DND-41 (cell line): ENCODE results near the gene RASL11B.

Experiments
- ATAC-seq: fragments of 200-7000 bp; cut with Tn5 transposase; 3 replicates; pipeline ENCODE4 v1.9.1; 2021; ENCODE audit warnings: low read depth; ENCODE audit not compliant: insufficient read depth
- DNase-seq: peaks from one replicate; pipeline ENCODE4 v3.0.0-alpha.2; 2020
- H2AFZ ChIP-seq: 2 replicates; pipeline ENCODE4 v1.6.0; 2012; ENCODE audit warnings: low read depth, low read length
- H3K27ac ChIP-seq: 2 replicates; pipeline ENCODE4 v1.5.1; 2012; ENCODE audit warnings: low read length, inconsistent platforms
- H3K27me3 ChIP-seq: fragments of 200-600 bp; sonication (generic); 2 replicates; pipeline ENCODE4 v1.6.0; 2012; ENCODE audit warnings: low read length, mild to moderate bottlenecking, inconsistent platforms; ENCODE audit not compliant: insufficient read depth, poor library complexity
- H3K36me3 ChIP-seq: 2 replicates; pipeline ENCODE4 v1.5.1; 2012; ENCODE audit warnings: low read length, inconsistent platforms; ENCODE audit not compliant: insufficient read depth
- H3K4me1 ChIP-seq: 2 replicates; pipeline ENCODE4 v1.5.1; 2012; ENCODE audit warnings: mild to moderate bottlenecking, low read length; ENCODE audit not compliant: insufficient read depth
- H3K4me2 ChIP-seq: 2 replicates; pipeline ENCODE4 v1.6.0; 2012; ENCODE audit warnings: mild to moderate bottlenecking, moderate library complexity, low read length, inconsistent platforms; ENCODE audit not compliant: insufficient read depth
- H3K4me3 ChIP-seq, 2 experiments: fragments of 200-600 bp in 1 of 2; shearing (Covaris generic) in 1 of 2; 2 replicates each; pipeline ENCODE4 v1.5.1; 2012 to 2016; ENCODE audit warnings: inconsistent platforms in 2 of 2, low read length in 2 of 2, mild to moderate bottlenecking in 2 of 2, low read depth in 1 of 2, moderate library complexity in 1 of 2
- H3K79me2 ChIP-seq: 2 replicates; pipeline ENCODE4 v1.6.0; 2012; ENCODE audit warnings: low read length, inconsistent platforms; ENCODE audit not compliant: insufficient read depth
- H3K9ac ChIP-seq: 2 replicates; pipeline ENCODE4 v1.6.0; 2012; ENCODE audit warnings: low read depth, mild to moderate bottlenecking, inconsistent platforms, low read length, moderate library complexity
- H3K9me3 ChIP-seq: 2 replicates; pipeline ENCODE4 v1.5.1; 2012; ENCODE audit warnings: low read length, moderate library complexity, mild to moderate bottlenecking, inconsistent platforms; ENCODE audit not compliant: insufficient read depth, severe bottlenecking
- H4K20me1 ChIP-seq: 2 replicates; pipeline ENCODE4 v1.6.0; 2012; ENCODE audit warnings: low read length; ENCODE audit not compliant: insufficient read depth
- EZH2 ChIP-seq: IDR thresholded peaks from 3 replicates; pipeline ENCODE4 v1.6.1; 2012; ENCODE audit warnings: borderline replicate concordance, low read depth, mild to moderate bottlenecking, moderate library complexity, low read length, inconsistent platforms; ENCODE audit not compliant: severe bottlenecking
- TF ChIP-seq, protein P1 (sequence below): IDR thresholded peaks from 2 replicates; pipeline ENCODE4 v1.5.1; 2012; ENCODE audit warnings: borderline replicate concordance, low read length, moderate library complexity, mild to moderate bottlenecking; ENCODE audit not compliant: poor library complexity, severe bottlenecking; ENCODE audit errors: extremely low read depth

RASL11B gene

GRCh38 chr4:52870225-52870624, 8.1 kb downstream of the RASL11B start:
- no peaks in the 10 kb centered on the region for H3K36me3 ChIP-seq
- ATAC-seq, result no peak
- no peak overlapping the region for H3K9ac ChIP-seq
- no peaks in the 10 kb centered on the region for H3K4me1 ChIP-seq
- no peaks in the 10 kb centered on the region for H3K27me3 ChIP-seq
- no peak overlapping the region for H2AFZ ChIP-seq
- no peak overlapping the region for H3K27ac ChIP-seq
- no peak for DNase-seq
- H4K20me1 ChIP-seq, result no peaks in the 10 kb centered on the region
- H3K4me2 ChIP-seq, result no peak overlapping the region
- TF ChIP-seq, protein P1, sequence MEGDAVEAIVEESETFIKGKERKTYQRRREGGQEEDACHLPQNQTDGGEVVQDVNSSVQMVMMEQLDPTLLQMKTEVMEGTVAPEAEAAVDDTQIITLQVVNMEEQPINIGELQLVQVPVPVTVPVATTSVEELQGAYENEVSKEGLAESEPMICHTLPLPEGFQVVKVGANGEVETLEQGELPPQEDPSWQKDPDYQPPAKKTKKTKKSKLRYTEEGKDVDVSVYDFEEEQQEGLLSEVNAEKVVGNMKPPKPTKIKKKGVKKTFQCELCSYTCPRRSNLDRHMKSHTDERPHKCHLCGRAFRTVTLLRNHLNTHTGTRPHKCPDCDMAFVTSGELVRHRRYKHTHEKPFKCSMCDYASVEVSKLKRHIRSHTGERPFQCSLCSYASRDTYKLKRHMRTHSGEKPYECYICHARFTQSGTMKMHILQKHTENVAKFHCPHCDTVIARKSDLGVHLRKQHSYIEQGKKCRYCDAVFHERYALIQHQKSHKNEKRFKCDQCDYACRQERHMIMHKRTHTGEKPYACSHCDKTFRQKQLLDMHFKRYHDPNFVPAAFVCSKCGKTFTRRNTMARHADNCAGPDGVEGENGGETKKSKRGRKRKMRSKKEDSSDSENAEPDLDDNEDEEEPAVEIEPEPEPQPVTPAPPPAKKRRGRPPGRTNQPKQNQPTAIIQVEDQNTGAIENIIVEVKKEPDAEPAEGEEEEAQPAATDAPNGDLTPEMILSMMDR, result no peak
- no peak for TF ChIP-seq EZH2
- no peaks in the 10 kb centered on the region for H3K79me2 ChIP-seq
- no peaks in the 10 kb centered on the region for H3K9me3 ChIP-seq
- H3K4me3 ChIP-seq, result no peak overlapping the region

DNA sequence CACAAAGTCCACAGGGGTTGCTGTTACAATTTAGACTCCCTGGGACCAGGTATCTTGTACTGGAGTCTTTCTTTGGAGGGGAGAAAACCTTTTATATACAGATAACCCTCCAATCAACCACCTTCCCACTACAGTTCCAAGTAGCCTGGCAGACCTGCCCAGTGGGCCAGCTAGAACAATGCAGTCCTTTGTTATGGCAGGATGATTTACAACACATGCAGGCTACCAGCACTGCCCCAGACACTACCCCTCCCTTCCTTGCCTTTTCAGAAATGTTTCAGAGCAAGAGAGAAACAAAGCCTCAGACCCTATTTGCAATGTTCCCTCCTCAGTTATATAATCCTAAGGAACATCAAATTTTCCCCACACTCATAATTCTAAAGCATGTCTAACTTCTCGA, 11.1 kb downstream of the RASL11B start:
- H3K36me3 ChIP-seq, result no peaks in the 10 kb centered on the region
- no peak overlapping the region for H3K4me3 ChIP-seq
- H3K27me3 ChIP-seq, result no peaks in the 10 kb centered on the region
- no peak for TF ChIP-seq EZH2
- TF ChIP-seq, protein P1, result no peak
- H3K79me2 ChIP-seq, result no peaks in the 10 kb centered on the region
- no peak overlapping the region for H3K27ac ChIP-seq
- H3K9ac ChIP-seq, result no peak overlapping the region
- no peak overlapping the region for H3K4me2 ChIP-seq
- DNase-seq (no peak), ATAC-seq (no peak)
- H2AFZ ChIP-seq, result no peak overlapping the region
- H4K20me1 ChIP-seq, result no peaks in the 10 kb centered on the region
- peaks cover 13% of the 10 kb centered on the region for H3K4me1 ChIP-seq
- H3K9me3 ChIP-seq, result no peaks in the 10 kb centered on the region

DNA sequence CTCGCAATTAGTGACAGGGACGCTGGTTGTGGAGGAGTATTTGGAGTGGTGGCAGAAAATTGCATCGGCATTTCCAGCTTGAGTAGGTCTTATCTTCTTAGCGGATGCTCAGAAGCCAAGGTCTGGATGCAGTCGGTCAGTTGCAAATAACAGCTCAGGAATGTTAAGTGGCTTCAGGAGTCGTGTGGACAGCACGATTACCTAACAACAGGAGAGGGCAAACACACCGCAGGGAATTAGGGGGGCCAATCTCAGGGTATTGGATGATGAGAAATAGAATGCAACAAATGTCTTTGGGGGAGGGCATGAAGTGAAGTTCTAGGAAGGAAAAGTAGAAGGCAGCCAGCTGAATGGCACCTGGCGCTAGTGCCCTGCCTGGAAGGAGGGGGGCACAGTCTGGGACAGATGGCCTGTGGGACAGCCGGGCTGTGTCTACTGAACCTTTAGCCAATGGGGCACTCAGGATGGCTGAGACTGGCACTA, 11.8 kb downstream of the RASL11B start:
- Histone ChIP-seq H3K27me3 (no peaks in the 10 kb centered on the region), H3K9ac (no peak overlapping the region), H4K20me1 (no peaks in the 10 kb centered on the region), H3K4me1 (peaks cover 13% of the 10 kb centered on the region), H3K4me2 (no peak overlapping the region), H3K79me2 (no peaks in the 10 kb centered on the region), H2AFZ (no peak overlapping the region), H3K4me3 (no peak overlapping the region), H3K36me3 (no peaks in the 10 kb centered on the region), H3K9me3 (no peaks in the 10 kb centered on the region), H3K27ac (no peak overlapping the region)
- no peak for DNase-seq
- no peak for TF ChIP-seq EZH2
- no peak for ATAC-seq

DNA sequence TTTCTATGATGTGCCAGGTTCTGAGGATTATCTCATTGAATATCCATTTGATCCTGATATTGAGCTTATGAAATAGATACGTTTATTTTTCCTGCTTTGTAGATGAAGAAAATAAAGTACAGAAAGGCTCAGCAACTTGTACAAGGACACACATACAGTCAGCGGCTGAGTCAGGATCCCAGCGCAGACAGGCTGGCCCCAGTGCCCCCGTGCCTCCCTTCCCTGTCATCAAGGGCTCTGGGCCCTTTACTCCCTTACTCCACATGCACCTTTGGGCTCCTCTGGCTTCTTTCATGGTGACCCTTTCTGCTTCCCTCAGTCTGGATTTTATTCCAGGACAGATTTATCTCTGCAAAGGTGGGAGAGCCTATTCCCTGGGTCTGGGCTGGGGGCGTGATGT, 12.8 kb downstream of the RASL11B start:
- Histone ChIP-seq H3K27ac (no peak overlapping the region), H3K4me1 (peaks cover 13% of the 10 kb centered on the region), H2AFZ (no peak overlapping the region), H3K27me3 (no peaks in the 10 kb centered on the region), H3K4me2 (no peak overlapping the region), H3K9me3 (no peaks in the 10 kb centered on the region), H3K36me3 (no peaks in the 10 kb centered on the region), H3K4me3 (no peak overlapping the region), H4K20me1 (no peaks in the 10 kb centered on the region), H3K79me2 (no peaks in the 10 kb centered on the region), H3K9ac (no peak overlapping the region)
- ATAC-seq (no peak), DNase-seq (no peak)
- TF ChIP-seq, protein P1, result no peak
- no peak for TF ChIP-seq EZH2
